ENCODE measurements around the gene MATCAP1. TPM values are rescaled to one million over a fixed set of nuclear protein-coding genes. Genes with fewer than 3 reads are reported as not detected.

MATCAP1 gene
- total and polyA plus RNA-seq, 2 of the 13 experiments (the other 11 are each of a cell fraction or from before 2014, with no cell fraction given), result 11.2 to 24.5 TPM

GRCh38 chr16:67227567-67227921 is 43.8 kb upstream of the MATCAP1 start (continued):
- TF ChIP-seq ZNF784 (CRISPR knock-in tag; IDR thresholded peaks at IDR 0.05; ENCODE audit: borderline replicate concordance) (no peak; the same call in 1 of the 2 replicates), TSC22D2 (CRISPR knock-in tag; IDR thresholded peaks at IDR 0.05; ENCODE audit: borderline replicate concordance) (no peak), CCAR2 (optimal IDR thresholded peaks at IDR 0.05; ENCODE audit: low read depth, low read length) (no peak), ZBTB34 (CRISPR knock-in tag; IDR thresholded peaks at IDR 0.05) (no peak), HMG20A (CRISPR knock-in tag; IDR thresholded peaks at IDR 0.05; ENCODE audit: borderline replicate concordance) (no peak), ZNF615 (CRISPR knock-in tag; IDR thresholded peaks at IDR 0.05; ENCODE audit: borderline replicate concordance) (no peak), DNMT3B (CRISPR knock-in tag; conservative IDR thresholded peaks at IDR 0.05) (0 out of 2 replicates have a peak, but pooled peaks have one; percentile 10), MBD4 (IDR thresholded peaks at IDR 0.05; ENCODE audit: borderline replicate concordance, low read length) (no peak), FOXA3 (CRISPR knock-in tag; IDR thresholded peaks at IDR 0.05) (no peak), NCOR1 (IDR thresholded peaks at IDR 0.05; ENCODE audit: borderline replicate concordance, low read length) (no peak), ZNF460 (CRISPR knock-in tag; IDR thresholded peaks at IDR 0.05; ENCODE audit: borderline replicate concordance) (no peak), GLI4 (CRISPR knock-in tag; IDR thresholded peaks at IDR 0.05; ENCODE audit: borderline replicate concordance) (peak; percentile 50; the same call in 1 of the 2 replicates)
- TF ChIP-seq, protein P1, sequence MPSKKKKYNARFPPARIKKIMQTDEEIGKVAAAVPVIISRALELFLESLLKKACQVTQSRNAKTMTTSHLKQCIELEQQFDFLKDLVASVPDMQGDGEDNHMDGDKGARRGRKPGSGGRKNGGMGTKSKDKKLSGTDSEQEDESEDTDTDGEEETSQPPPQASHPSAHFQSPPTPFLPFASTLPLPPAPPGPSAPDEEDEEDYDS (CRISPR knock-in tag; IDR thresholded peaks at IDR 0.05), result no peak

Data from HepG2 (cell line).